Measurements from ENCODE around the gene C19orf67.

Gene C19orf67

GRCh38 chr19:14085309-14085995 lies at the start of gene C19orf67:
TSS of gene C19orf67 (minus strand) at chr19:14085783. CDS start at chr19:14085627, 156 bp downstream.
- peak within 1 kb of the TSS; percentile 70; the same call in 1 of the 2 replicates for H3K9ac ChIP-seq (ENCODE audit: low read depth, low read length)
- no peaks in the 10 kb centered on the region for H3K4me1 ChIP-seq (ENCODE audit: insufficient read depth, low read length)
- H3K36me3 ChIP-seq (ENCODE audit: insufficient read depth, low read length), result no peaks in the 10 kb centered on the region
- H3K9me3 ChIP-seq (ENCODE audit: control insufficient read depth, insufficient read depth, low read length), result no peaks in the 10 kb centered on the region

- H3K9ac ChIP-seq (ENCODE audit: low read depth, low read length), result peak overlapping the region; percentile 67; the same call in 1 of the 2 replicates
- no peaks in the 10 kb centered on the region; the same call in 1 of the 2 replicates for H3K9me3 ChIP-seq (ENCODE audit: control insufficient read depth, insufficient read depth, low read length)
- no peaks in the 10 kb centered on the region; the same call in 1 of the 2 replicates for H3K36me3 ChIP-seq (ENCODE audit: insufficient read depth, low read length)
- H3K4me1 ChIP-seq (ENCODE audit: insufficient read depth, low read length), result no peaks in the 10 kb centered on the region; the same call in 1 of the 2 replicates
Observed at GRCh38 chr19:14135355-14135754, 49.8 kb upstream of the C19orf67 start.

- no peaks in the 10 kb centered on the region for H3K4me1 ChIP-seq (ENCODE audit: insufficient read depth, low read length)
- H3K9ac ChIP-seq (ENCODE audit: low read depth, low read length), result no peak overlapping the region
- no peaks in the 10 kb centered on the region; the same call in 1 of the 2 replicates for H3K36me3 ChIP-seq (ENCODE audit: insufficient read depth, low read length)
- no peaks in the 10 kb centered on the region for H3K9me3 ChIP-seq (ENCODE audit: control insufficient read depth, insufficient read depth, low read length)
Observed at GRCh38 chr19:14127929-14128509, 42.4 kb upstream of the C19orf67 start.

- no peaks in the 10 kb centered on the region for H3K9me3 ChIP-seq (ENCODE audit: control insufficient read depth, insufficient read depth, low read length)
- no peak overlapping the region for H3K9ac ChIP-seq (ENCODE audit: low read depth, low read length)
- H3K36me3 ChIP-seq (ENCODE audit: insufficient read depth, low read length), result no peaks in the 10 kb centered on the region; the same call in 1 of the 2 replicates
- no peaks in the 10 kb centered on the region for H3K4me1 ChIP-seq (ENCODE audit: insufficient read depth, low read length)
Observed at GRCh38 chr19:14127176-14127575, 41.6 kb upstream of the C19orf67 start.

- H3K9me3 ChIP-seq (ENCODE audit: control insufficient read depth, insufficient read depth, low read length), result no peaks in the 10 kb centered on the region
- H3K4me1 ChIP-seq (ENCODE audit: insufficient read depth, low read length), result no peaks in the 10 kb centered on the region
- no peaks in the 10 kb centered on the region; the same call in 1 of the 2 replicates for H3K36me3 ChIP-seq (ENCODE audit: insufficient read depth, low read length)
- no peak overlapping the region for H3K9ac ChIP-seq (ENCODE audit: low read depth, low read length)
Observed at GRCh38 chr19:14122924-14123323, 37.3 kb upstream of the C19orf67 start.

GRCh38 chr19:14120497-14120780 lies 34.9 kb upstream of the C19orf67 start:
- Histone ChIP-seq H3K4me1 (ENCODE audit: insufficient read depth, low read length) (no peaks in the 10 kb centered on the region), H3K36me3 (ENCODE audit: insufficient read depth, low read length) (no peaks in the 10 kb centered on the region; the same call in 1 of the 2 replicates), H3K9me3 (ENCODE audit: control insufficient read depth, insufficient read depth, low read length) (no peaks in the 10 kb centered on the region), H3K9ac (ENCODE audit: low read depth, low read length) (no peak overlapping the region)

- Histone ChIP-seq H3K9ac (ENCODE audit: low read depth, low read length) (no peak overlapping the region), H3K36me3 (ENCODE audit: insufficient read depth, low read length) (no peaks in the 10 kb centered on the region; the same call in 1 of the 2 replicates), H3K9me3 (ENCODE audit: control insufficient read depth, insufficient read depth, low read length) (no peaks in the 10 kb centered on the region), H3K4me1 (ENCODE audit: insufficient read depth, low read length) (no peaks in the 10 kb centered on the region)
Observed at GRCh38 chr19:14119644-14120496, 34.3 kb upstream of the C19orf67 start.

GRCh38 chr19:14119146-14119545 lies 33.6 kb upstream of the C19orf67 start:
- Histone ChIP-seq H3K9ac (ENCODE audit: low read depth, low read length) (peak overlapping the region; percentile 69; the same call in 1 of the 2 replicates), H3K9me3 (ENCODE audit: control insufficient read depth, insufficient read depth, low read length) (no peaks in the 10 kb centered on the region), H3K36me3 (ENCODE audit: insufficient read depth, low read length) (no peaks in the 10 kb centered on the region), H3K4me1 (ENCODE audit: insufficient read depth, low read length) (no peaks in the 10 kb centered on the region)

GRCh38 chr19:14118165-14119051 lies 32.8 kb upstream of the C19orf67 start:
- no peaks in the 10 kb centered on the region for H3K36me3 ChIP-seq (ENCODE audit: insufficient read depth, low read length)
- H3K9me3 ChIP-seq (ENCODE audit: control insufficient read depth, insufficient read depth, low read length), result no peaks in the 10 kb centered on the region
- peak overlapping the region; percentile 69 for H3K9ac ChIP-seq (ENCODE audit: low read depth, low read length)
- H3K4me1 ChIP-seq (ENCODE audit: insufficient read depth, low read length), result peaks cover 4% of the 10 kb centered on the region; the same call in 1 of the 2 replicates

GRCh38 chr19:14117668-14118164 lies 32.1 kb upstream of the C19orf67 start, which contains the start of gene PRKACA:
TSS of gene PRKACA (minus strand) at chr19:14117762. CDS start at chr19:14117547, 215 bp downstream.
- Histone ChIP-seq H3K9ac (ENCODE audit: low read depth, low read length) (peak within 1 kb of the TSS; percentile 69), H3K4me1 (ENCODE audit: insufficient read depth, low read length) (peaks cover 10% of the 10 kb centered on the region), H3K9me3 (ENCODE audit: control insufficient read depth, insufficient read depth, low read length) (no peaks in the 10 kb centered on the region), H3K36me3 (ENCODE audit: insufficient read depth, low read length) (no peaks in the 10 kb centered on the region)

- Histone ChIP-seq H3K9me3 (ENCODE audit: control insufficient read depth, insufficient read depth, low read length) (no peaks in the 10 kb centered on the region), H3K9ac (ENCODE audit: low read depth, low read length) (peak overlapping the region; percentile 61), H3K4me1 (ENCODE audit: insufficient read depth, low read length) (peaks cover 16% of the 10 kb centered on the region), H3K36me3 (ENCODE audit: insufficient read depth, low read length) (no peaks in the 10 kb centered on the region)
Observed at GRCh38 chr19:14116918-14117578, 31.5 kb upstream of the C19orf67 start.

- Histone ChIP-seq H3K9me3 (ENCODE audit: control insufficient read depth, insufficient read depth, low read length) (no peaks in the 10 kb centered on the region), H3K4me1 (ENCODE audit: insufficient read depth, low read length) (peaks cover 16% of the 10 kb centered on the region), H3K36me3 (ENCODE audit: insufficient read depth, low read length) (no peaks in the 10 kb centered on the region), H3K9ac (ENCODE audit: low read depth, low read length) (peak overlapping the region; percentile 61; the same call in 1 of the 2 replicates)
Observed at GRCh38 chr19:14116525-14116917, 30.9 kb upstream of the C19orf67 start.

GRCh38 chr19:14115756-14116155 lies 30.2 kb upstream of the C19orf67 start:
- peaks cover 16% of the 10 kb centered on the region for H3K4me1 ChIP-seq (ENCODE audit: insufficient read depth, low read length)
- H3K36me3 ChIP-seq (ENCODE audit: insufficient read depth, low read length), result no peaks in the 10 kb centered on the region
- no peaks in the 10 kb centered on the region for H3K9me3 ChIP-seq (ENCODE audit: control insufficient read depth, insufficient read depth, low read length)
- no peak overlapping the region for H3K9ac ChIP-seq (ENCODE audit: low read depth, low read length)
